ENCODE data around the gene CAPN2.
"Not testable (repeated sequence)": the region's sequence is repeated elsewhere in the genome, so short reads cannot be mapped to it uniquely, and the experiment has no call there.

The CAPN2 gene

DNA sequence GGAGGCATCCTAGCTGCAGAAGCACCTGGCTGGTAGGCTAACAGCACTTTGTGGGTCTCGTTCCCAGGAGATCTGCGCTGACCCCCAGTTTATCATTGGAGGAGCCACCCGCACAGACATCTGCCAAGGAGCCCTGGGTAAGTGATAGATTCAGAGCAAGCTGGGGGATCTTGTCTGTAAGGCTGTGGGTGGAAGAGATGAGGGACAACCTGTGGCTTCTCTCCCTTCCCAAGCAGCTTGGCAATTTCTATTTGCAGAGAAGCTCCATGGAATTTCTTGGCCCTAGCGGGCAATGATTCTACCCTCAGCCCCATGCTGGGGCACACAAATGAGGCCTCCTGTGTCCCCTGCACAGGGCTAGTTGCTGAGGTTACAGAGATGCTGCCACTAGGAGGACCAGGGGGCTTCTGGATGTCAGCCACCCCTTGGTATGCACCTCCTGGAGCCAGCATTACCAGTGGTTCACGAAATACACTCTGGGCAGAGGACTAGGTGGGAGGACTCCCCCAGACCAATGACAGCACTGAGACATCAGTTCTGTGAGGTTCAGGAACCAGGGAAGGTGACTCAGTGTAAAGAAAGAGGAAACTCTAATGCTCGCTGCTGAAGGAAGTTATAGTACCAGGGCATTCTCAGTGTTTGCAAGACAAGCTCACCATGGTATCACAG lies 5.5 kb downstream of the CAPN2 start:
- no peak for DNase-seq

DNA sequence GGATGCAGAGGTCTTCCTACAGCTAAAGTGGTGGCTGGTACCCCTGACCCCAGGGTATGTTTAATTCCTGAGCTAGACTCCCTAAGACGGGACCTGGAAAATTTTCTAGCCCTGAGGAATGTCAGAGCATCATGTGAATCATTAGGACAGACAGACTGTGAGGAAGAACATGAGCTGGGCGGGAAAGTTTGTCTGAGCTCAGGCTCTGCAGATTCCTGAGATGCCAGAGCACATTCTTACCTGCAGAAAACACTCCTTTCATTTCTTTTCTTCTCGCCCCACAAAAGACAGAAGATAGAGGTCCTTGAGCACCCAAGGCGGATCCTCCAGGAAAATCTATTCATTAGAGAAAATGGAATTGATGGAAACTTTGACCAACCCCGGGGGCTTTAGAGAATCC lies 6.5 kb downstream of the CAPN2 start:
- DNase-seq: no peak

DNA sequence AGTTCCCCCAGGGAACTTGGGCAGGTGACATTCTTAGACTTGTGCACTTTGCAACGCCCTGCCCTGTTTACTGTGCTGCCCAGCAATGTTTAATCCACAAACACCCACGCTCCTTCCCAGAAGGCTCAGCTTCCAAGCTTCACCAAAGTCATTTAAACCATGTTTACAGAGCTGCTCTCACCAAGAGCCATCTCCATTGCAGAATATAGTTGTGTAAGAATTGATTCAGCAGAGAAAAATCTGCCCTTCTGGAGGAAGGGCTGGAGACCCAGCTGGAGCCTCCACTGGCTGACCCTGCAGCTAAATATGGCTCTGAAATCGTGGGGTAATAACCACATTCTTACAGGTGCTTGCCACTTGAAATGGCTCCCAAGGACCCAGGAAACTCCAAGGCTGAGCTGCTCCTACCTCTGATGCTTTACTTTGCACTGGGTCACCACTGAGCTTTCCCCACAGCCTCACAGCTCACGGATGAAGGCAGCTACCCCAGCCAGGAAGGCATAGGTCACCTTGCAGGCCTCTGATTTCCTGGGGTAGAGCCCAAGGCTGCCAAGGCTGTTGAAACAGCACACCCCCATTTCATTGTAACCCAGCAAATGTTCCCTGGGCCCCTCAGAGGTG lies 8.7 kb downstream of the CAPN2 start:
- DNase-seq: no peak

DNA sequence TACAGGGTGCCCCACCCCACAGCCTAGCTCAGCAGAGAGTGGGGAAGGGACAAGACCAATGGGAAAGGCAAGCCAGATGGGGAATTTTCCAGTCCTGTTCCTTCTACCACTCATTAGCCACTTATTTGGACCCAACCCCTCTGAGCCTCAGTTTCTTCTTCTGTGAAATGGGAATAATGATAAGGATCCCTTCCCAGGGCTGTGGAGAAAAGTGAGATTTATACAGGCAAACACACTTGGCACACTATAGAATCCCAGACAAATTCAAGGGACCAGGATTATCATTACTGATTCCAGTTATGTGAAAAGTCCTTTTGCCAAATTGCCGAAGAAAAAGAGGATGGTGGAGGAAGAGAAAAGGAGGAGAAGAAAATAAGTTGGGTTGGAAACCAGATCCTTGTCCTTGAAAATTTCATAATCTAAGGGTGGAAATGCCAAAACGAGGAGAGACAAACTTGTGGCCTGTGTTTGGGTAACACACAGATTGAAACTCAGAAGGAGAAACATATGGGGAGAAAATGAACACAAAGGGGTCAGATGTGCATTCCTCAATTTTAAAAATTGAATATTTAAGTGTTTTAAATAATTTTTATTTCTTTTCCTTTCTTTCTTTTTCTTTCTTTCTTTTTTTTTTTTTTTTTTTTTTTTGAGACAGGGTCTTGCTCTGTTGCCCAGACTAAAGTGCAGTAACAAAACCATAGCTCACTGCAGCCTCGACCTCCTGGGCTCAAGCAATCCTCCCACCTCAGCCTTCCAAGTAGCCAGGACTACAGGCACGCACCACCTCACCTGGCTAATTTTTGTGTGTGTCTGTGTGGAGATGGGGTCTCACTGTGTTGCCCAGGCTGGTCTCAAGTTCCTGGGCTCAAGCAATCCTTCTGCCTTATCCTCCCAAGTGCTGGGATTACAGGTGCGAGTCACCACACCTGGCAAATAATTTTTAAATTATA lies 9.6 kb downstream of the CAPN2 start:
- no peak for DNase-seq

DNA sequence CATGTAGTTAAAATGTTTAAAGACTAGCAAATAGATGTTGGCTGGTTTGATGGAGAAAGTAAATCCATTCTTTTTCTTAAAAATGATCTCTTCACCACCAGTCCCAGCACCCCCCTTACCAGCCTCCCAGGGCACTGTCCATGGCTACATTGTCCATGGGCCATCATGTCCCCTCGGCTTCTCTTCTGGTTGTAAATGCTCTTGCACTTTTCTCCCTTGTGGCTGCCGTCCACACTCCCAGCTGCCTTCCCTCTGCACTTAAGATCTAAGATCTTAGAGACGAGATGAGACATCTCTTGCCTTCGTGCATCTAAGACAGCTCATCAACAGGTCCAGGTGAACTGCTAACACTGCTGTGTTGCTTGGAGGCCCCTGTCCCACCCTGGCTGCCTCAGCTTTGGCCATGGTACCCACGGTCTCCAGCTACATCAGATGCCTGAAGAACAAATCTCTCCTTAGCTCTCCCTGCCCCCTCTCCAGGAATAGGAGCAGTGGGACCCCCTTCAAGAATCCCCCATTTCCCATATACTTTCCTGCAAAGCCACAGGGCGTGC lies 11.1 kb downstream of the CAPN2 start:
- no peak for DNase-seq

DNA sequence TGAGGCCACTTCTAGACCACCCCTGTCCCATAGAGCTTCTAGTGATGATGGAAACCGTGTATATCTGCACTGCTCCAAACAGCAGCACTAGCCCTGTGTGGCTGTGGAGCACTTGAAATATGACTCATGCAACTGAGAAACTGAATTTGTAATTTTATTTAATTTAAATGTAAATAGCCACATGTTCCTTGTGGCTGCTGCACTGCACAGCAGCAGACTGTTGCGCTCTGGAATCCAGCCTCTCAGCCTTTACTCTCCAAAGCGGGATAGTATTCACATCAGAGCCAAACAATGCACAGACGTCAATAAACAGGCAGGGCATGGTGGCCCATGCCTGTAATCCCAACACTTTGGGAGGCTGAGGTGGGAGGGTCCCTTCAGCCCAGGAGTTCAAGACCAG lies 12.0 kb downstream of the CAPN2 start:
- no peak for DNase-seq

DNA sequence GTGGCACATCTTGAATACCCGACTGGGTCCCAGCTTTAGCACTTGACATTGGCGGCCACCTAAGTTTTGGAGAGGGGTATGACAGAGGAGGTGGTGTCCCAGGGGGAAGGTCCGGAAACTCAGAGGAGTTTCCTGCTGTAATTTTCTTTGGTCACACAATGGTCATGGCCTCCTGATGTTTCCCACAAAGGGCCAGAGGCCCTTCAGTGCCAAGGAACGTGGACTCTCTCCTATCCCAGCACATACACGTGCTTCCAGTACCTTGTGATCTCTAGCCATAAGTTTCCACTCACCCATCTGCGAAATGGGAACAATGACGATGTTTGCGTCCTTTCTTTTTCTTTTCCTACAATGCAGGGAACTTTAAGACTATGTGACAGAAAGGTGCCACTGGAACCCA lies 13.2 kb downstream of the CAPN2 start:
- DNase-seq: no peak

DNA sequence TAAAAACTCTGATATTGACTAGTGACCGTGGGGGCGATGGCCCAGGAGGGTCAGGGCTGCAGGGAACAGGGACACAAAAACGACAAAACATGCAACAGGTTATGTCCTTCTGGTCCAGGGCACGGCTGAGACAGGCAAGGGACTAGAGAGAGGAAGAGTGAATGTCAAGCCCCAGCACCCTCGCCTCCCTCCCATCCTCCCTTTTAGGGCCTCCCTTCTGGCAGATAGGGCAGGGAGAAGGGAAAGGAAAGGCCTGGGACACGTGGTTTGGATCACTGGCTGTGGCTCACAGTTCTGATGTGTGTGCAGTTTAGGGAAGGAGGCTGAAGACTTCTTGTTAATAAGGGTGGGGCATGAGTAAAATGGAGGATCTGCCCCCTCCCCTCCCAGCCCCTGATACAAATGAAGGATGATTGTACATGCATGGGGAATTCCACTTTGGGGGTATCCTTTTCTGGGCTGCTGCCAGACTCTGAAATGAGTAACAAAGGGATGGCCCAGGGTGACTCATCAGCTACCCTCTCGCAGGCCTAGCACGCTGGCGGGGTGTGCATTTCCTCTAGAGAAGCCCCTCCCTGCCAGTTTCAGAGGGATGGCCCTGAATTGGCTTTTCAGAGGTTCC lies 14.2 kb downstream of the CAPN2 start:
- DNase-seq: peak; percentile 85

DNA sequence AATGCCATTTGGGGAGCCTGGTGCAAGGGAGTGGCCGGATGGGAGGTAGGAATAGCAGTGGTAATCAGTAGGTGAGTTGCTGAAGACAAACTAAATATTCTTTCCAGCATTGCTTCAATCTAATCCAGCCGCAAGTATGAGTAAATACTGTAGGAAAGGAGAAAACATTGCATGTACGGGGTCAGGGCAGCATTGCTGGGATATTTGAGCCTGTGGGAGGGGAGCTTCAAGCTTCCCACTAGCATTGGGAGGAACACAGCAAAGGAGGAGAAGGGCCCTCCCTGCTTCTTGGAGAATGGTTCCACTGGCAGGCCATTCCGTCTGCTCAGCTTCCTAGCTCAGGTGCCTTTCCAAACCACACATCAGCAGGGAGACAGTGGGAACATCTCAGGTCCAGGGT lies 15.2 kb downstream of the CAPN2 start:
- no peak for DNase-seq

DNA sequence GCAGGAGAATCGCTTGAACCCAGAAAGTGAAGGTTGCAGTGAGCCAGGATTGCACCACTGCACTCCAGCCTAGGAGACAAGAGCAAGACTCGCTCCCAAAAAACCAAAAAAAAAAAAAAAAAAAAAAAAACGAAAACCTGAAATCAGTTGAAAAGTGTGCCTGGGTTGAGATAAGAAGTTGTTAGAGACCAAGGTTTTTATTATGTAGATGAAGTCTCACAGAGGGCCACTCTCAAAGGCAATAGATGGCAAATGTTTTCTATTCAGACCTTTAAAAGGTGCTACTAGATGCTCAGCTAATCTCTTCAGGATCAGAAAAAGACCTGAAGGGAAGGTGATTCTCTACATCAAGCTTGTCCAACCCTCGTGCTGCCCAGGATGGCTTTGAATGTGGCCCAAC lies 17.6 kb downstream of the CAPN2 start:
- DNase-seq: no peak

DNA sequence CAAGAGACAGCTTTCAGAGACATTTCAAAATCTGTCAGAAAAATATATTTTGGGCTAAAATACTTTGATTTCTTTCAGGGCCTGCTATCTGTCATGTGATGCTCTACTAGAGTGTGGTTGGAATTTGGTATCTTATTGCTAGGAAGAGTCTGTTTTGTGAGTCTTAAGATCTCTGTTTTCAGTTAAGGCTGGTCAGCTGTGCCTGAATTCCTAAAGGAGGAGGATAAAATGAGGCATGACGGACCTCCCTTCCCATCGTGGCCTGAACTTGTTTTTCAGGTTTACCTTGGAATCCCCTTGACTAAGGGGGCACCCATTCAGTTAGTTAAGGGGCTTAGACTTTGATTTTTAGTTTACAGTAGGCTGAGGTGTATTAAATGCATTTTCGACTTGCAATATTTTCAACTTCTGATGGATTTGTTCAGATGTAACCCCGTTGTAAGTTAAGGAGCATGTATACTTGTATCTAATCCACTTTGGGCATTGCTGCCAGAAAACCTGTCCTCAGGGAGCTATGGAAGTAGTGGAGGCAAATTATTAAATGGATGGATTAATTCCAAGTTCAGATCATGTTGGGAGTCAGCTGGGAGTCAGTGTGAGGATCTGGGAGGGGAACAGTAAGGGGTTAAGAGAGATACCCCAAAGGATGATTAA lies 18.3 kb downstream of the CAPN2 start:
- no peak for DNase-seq

DNA sequence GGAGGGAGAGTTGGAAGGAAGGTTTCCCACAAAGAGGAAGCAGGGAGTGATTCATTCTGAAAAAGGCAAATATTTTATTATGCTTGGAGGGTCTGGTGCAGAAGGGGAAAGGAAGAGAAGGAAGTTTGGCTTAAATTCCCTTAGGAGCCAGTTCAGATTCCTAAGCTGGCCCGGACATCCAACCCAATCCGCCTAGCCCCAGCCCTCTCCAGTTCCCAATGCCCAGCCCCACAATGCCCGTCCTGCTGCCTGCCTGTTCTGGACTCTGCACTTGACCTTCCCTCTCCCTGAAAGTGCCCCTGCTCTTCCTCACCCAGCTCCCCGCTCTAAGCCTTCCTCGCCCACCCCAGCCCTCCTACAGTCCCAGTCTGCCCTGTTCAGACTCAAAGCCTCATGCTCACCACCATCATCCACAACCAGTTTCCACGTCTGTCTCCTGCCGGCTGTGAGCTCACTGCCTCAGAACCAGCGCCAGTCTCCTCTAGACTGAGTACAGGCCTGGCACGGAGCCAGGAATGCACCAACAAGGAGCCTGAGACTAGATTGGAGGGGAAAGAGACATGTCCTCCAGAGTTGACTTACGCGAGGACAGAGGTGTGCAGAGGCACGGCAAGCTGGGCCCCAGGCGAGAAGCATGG lies 18.9 kb downstream of the CAPN2 start:
- no peak for DNase-seq

DNA sequence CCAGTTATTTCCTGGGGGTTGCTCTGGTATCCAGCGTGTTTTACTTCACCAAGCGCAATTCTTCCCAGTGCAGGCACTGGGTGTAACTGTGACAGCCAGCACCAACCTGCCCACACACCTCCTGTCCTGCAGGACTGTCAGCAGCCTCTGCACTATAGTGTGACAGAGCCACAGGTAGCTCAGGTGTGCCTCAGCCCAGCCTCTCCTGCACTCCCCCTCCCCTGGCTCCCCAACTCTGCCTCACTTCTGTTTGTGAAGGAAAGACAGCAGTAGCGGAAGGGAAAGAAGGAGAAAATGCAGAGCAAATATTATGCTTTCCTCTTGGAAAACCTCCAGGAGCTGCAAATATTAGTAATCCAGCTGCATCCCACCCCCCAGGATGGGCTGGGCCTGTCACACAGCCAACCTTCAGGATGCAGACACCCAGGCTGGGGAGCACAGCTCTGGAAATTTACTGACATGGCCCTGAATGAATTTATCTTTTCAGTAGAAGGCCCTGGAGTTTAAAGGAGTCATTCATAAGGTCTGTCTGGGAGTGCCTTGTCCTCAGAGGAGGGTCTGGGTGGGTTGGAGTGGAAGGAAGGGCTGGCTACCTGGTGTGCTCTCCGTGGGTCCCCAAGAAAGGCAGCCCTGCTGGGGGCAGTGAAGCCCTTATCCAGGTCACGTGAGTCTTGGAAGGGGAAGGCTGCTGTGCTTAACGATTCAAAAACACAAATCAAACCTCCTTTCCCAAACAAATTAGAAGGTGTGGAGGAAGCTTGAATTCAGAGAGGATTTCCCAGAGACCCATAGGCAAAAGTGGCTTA lies 20.9 kb downstream of the CAPN2 start:
- no peak for DNase-seq

DNA sequence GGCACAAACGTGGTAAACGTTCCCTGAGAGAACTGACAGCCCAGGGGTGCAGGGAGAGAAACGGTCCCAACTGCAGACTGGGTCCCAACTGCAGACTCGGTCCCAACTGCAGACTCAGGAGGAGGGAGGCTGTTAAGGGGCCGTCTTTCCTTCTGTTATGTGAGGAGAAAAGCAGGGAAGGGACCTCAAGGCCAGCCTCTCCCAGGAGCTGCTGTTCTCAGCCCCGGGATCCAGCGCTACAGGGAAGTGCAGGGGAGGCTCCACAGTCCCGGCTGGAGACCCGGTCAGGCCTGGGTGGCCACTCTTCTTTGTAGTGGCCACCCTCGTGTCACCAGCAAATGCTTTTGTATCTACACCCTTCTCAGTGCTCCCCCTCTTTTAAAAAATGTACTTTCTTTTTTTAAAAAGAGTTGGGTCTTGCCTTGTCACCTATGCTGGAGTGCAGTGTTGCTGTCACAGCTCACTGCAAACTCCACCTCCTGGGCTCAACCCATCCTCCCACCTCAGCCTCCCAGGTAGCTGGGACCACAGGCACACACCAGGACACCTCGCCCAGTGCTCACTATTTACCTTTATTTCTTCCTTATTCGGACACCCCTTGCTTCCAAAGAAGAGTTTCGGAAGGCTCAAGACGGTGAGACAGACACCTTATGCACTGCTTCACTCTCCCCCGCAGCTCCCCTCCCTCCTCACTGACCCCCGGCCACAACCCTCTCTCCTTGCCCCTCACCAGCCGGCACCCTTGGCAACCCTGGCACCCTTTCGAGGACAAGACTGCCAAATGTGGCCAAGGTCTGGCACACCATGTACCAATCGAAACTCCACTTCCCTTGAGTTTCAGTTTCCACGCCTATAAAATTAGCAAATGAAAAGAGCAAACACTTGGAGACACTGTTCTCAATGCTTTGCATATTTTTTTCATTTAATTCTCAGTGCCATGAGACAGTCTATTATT lies 21.8 kb downstream of the CAPN2 start:
- DNase-seq: no peak

DNA sequence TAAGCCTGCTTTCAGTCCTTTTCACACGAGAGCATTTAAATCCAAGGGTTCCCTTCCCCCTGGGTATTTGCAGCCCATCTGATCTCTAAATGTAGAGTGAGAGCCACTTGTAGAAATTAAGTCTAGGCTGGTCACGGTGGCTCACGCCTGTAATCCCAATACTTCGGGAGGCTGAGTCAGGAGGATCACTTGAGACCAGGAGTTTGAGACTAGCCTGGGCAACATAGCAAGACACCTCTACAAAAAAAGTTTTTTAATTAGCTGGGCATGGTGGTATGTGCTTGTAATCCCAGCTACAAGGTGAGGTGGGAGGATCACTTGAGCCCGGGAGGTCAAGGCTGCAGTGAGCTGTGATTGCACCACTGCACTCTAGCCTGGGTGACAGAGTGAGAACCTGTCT lies 24.3 kb downstream of the CAPN2 start:
- DNase-seq: not testable (repeated sequence)

DNA sequence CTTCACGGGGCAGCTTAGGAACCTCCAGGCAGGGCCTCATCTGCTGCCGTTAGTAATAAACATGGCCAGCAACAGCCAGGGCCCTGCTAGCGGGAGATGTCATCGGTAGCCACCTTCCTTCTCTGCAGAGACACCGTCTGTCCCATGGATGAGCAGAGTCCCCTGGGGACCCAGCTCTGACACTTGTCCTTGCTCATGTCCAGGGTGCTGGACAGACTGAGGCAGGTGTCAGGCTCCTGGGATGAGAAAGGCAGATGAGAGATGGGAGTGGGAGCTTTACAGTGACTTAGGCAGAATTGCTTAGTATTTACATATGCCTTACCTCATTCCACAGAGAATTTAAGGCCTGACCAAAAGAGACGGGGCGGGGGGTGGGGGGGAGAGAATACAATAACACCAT lies 25.0 kb downstream of the CAPN2 start:
- DNase-seq: no peak

DNA sequence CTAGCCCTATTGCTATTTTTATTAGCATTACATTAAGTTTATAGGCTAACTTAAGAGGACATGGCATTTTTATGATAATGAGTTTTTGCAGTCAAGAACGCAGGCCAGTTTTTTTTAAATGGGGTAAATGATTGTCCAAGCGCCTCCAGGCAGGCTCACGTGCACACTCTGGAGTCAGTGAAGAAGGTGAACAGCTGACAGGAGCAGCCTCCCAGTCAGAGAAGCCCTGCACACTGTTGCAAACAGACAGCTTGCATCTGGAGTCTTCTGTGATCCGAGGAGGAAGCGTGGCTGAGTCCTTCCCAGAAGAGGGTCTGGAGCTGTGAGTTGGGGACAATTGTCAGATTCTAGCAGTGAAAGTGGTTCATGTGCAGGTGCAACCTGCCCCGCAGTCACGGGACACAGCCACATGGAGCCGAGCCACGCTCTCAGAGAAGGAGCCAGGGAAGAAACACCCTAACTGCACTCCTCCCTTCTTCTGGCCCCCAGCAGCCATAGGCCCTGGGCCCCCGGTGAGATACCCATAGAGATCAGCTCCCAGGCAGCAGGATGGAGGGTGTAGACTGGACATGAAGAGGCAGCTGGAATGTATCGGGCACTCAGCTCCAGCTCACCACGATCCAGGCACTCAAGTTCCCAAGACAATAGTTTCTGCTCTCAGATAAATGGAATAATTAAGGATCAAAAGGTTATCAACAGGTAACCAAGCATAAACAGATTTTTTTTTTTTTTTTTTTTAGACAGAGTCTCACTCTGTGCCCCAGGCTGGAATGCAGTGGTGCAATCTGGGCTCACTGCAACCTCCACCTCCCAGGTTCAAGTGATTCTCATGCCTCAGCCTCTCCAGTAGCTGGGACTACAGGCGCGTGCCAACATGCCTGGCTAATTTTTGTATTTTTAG lies 26.4 kb downstream of the CAPN2 start:
- no peak for DNase-seq

DNA sequence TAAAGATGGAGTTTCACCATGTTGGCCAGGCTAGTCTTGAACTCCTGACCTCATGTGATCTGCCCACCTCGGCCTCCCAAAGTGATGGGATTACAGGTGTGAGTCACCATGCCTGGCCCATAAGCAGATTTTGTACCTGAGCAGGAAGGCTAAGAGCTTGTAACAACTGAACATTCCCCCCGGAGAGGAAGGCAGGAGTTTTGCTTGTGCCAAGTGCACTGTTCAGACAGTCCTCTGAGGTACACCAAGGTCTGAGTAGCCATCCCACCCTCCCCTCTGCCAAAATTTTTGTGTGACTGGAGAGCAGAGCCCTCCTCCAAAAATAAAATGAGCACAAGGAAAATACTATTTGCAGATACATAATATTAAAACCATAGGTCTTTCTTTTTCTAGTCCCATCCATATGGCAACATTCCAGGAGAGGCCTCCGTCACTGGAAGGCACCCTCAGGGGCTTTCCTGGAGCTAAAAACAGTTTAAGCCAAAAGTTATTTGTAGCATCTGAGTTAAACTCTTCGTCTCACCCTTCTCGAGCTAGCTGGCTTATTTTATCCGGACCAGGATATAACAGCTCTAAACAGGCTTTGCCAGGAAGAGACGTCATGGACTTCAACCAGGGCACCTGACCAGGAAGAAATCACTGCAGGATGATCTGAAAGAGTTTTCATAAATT lies 27.2 kb downstream of the CAPN2 start:
- no peak for DNase-seq

Measured in activated CD4-positive, alpha-beta T cell treated with anti-CD3 and anti-CD28 coated beads for 1 hour (primary cell).